ENCODE data around the gene CDKAL1. TPM values are rescaled to one million over a fixed set of nuclear protein-coding genes. Genes with fewer than 3 reads are reported as not detected.

The CDKAL1 gene
- total RNA-seq, 1 experiment from 2014 or later = 11.8 TPM

GRCh38 chr6:20757761-20758160, 223.5 kb downstream of the CDKAL1 start:
- H3K27me3 Mint-ChIP-seq (ENCODE audit: insufficient read depth, unreplicated experiment) = no peaks in the 10 kb centered on the region
- DNase-seq (ENCODE audit: unreplicated experiment) = no peak
- no TSS peak for BruUV-seq (replicated peaks)
- intact Hi-C loops (cut with micrococcal nuclease) = no loop called here
- peaks cover 18% of the 10 kb centered on the region for H3K4me1 Mint-ChIP-seq (ENCODE audit: insufficient read depth, unreplicated experiment)
- peaks cover 6% of the 10 kb centered on the region for H3K36me3 Mint-ChIP-seq (ENCODE audit: insufficient read depth, unreplicated experiment)
- TF ChIP-seq, protein P1, sequence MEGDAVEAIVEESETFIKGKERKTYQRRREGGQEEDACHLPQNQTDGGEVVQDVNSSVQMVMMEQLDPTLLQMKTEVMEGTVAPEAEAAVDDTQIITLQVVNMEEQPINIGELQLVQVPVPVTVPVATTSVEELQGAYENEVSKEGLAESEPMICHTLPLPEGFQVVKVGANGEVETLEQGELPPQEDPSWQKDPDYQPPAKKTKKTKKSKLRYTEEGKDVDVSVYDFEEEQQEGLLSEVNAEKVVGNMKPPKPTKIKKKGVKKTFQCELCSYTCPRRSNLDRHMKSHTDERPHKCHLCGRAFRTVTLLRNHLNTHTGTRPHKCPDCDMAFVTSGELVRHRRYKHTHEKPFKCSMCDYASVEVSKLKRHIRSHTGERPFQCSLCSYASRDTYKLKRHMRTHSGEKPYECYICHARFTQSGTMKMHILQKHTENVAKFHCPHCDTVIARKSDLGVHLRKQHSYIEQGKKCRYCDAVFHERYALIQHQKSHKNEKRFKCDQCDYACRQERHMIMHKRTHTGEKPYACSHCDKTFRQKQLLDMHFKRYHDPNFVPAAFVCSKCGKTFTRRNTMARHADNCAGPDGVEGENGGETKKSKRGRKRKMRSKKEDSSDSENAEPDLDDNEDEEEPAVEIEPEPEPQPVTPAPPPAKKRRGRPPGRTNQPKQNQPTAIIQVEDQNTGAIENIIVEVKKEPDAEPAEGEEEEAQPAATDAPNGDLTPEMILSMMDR (IDR thresholded peaks at IDR 0.05; ENCODE audit: unreplicated experiment) = no peak
- CTCF ChIA-PET = interaction anchor here (0.5 kb wide), 1 partner anchor 70 kb away, joined by 3 read pairs; no protein-coding TSS in a partner anchor
- H3K27ac Mint-ChIP-seq (ENCODE audit: low read depth, unreplicated experiment) = no peak overlapping the region
- H3K4me3 Mint-ChIP-seq (ENCODE audit: unreplicated experiment) = no peak overlapping the region
- peaks cover 8% of the 10 kb centered on the region for H3K9me3 Mint-ChIP-seq (ENCODE audit: unreplicated experiment)
- POLR2A ChIA-PET = interaction anchor here (0.7 to 1.4 kb wide), 2 partner anchors 11 to 14 kb away, joined by 4 read pairs; no protein-coding TSS in a partner anchor

GRCh38 chr6:20763296-20763695, 229.0 kb downstream of the CDKAL1 start:
- POLR2A ChIA-PET = interaction anchor here (0.5 kb wide), 1 partner anchor 457 kb away, joined by 3 read pairs; no protein-coding TSS in a partner anchor
- no peaks in the 10 kb centered on the region for H3K4me1 Mint-ChIP-seq (ENCODE audit: insufficient read depth, unreplicated experiment)
- intact Hi-C loops (cut with micrococcal nuclease) = no loop called here
- BruUV-seq (replicated peaks) = no TSS peak
- no peak overlapping the region for H3K4me3 Mint-ChIP-seq (ENCODE audit: unreplicated experiment)
- H3K27ac Mint-ChIP-seq (ENCODE audit: low read depth, unreplicated experiment) = no peak overlapping the region
- no peaks in the 10 kb centered on the region for H3K27me3 Mint-ChIP-seq (ENCODE audit: insufficient read depth, unreplicated experiment)
- H3K9me3 Mint-ChIP-seq (ENCODE audit: unreplicated experiment) = no peaks in the 10 kb centered on the region
- peaks cover 4% of the 10 kb centered on the region for H3K36me3 Mint-ChIP-seq (ENCODE audit: insufficient read depth, unreplicated experiment)
- TF ChIP-seq, protein P1 (IDR thresholded peaks at IDR 0.05; ENCODE audit: unreplicated experiment) = no peak
- CTCF ChIA-PET = no interaction called here
- DNase-seq (ENCODE audit: unreplicated experiment) = no peak

DNA sequence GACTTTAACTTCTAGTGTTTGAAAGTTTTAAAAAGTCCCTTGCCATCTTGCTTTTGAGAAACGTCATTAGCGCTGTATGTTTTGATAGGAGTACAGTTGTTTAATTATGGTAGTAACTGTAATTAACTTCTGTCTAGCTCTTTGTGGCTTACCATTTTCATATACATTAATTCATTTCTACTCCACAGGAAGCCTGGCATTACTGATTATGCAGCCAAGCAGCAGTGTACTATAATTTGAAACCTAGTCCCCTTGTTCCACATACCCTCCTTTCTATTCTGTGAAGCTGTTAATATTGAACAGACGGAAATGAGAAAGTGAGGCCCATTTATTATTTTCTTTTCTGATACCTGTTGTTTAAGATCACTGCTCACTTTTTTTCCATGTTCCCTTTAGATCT, 235.4 kb downstream of the CDKAL1 start:
- POLR2A ChIA-PET = no interaction called here
- TF ChIP-seq, protein P1 (IDR thresholded peaks at IDR 0.05; ENCODE audit: unreplicated experiment) = no peak

GRCh38 chr6:20770773-20771172, 236.5 kb downstream of the CDKAL1 start:
- TF ChIP-seq, protein P1 (IDR thresholded peaks at IDR 0.05; ENCODE audit: unreplicated experiment) = no peak
- DNase-seq (ENCODE audit: unreplicated experiment) = no peak
- Mint-ChIP-seq H3K36me3 (ENCODE audit: insufficient read depth, unreplicated experiment) (no peaks in the 10 kb centered on the region), H3K4me3 (ENCODE audit: unreplicated experiment) (no peak overlapping the region), H3K27me3 (ENCODE audit: insufficient read depth, unreplicated experiment) (no peaks in the 10 kb centered on the region), H3K27ac (ENCODE audit: low read depth, unreplicated experiment) (no peak overlapping the region), H3K9me3 (ENCODE audit: unreplicated experiment) (no peaks in the 10 kb centered on the region), H3K4me1 (ENCODE audit: insufficient read depth, unreplicated experiment) (peaks cover 5% of the 10 kb centered on the region)
- CTCF ChIA-PET = no interaction called here
- BruUV-seq (replicated peaks) = no TSS peak
- POLR2A ChIA-PET = no interaction called here
- intact Hi-C loops (cut with micrococcal nuclease) = no loop called here

More for the DNA sequence above, 235.4 kb downstream of the CDKAL1 start:
- Mint-ChIP-seq H3K27ac (ENCODE audit: low read depth, unreplicated experiment) (no peak overlapping the region), H3K4me3 (ENCODE audit: unreplicated experiment) (no peak overlapping the region), H3K27me3 (ENCODE audit: insufficient read depth, unreplicated experiment) (no peaks in the 10 kb centered on the region), H3K9me3 (ENCODE audit: unreplicated experiment) (no peaks in the 10 kb centered on the region), H3K36me3 (ENCODE audit: insufficient read depth, unreplicated experiment) (no peaks in the 10 kb centered on the region), H3K4me1 (ENCODE audit: insufficient read depth, unreplicated experiment) (peaks cover 5% of the 10 kb centered on the region)
- CTCF ChIA-PET = interaction anchor here (0.5 kb wide), 1 partner anchor 61 kb away, joined by 3 read pairs; no protein-coding TSS in a partner anchor
- intact Hi-C loops (cut with micrococcal nuclease) = no loop called here
- DNase-seq (ENCODE audit: unreplicated experiment) = no peak
- BruUV-seq (replicated peaks) = no TSS peak
